ENCODE measurements around the gene GOT2. TPM values are rescaled to one million over a fixed set of nuclear protein-coding genes. Genes with fewer than 3 reads are reported as not detected.

The GOT2 gene
- polyA plus RNA-seq, 2 of the 4 experiments (the other 2 are of a cell fraction), result 134 to 168 TPM

GRCh38 chr16:58723109-58723508, 11.0 kb downstream of the GOT2 start:
- ChIA-PET POLR2A (no interaction called here), CTCF (interaction anchor here (1.6 to 7.5 kb wide), 3 partner anchors 11 to 33 kb away, joined by 4 to 30 read pairs (median 16); partner anchors contain the start of gene GOT2)
- H3K27ac ChIP-seq, result no peak overlapping the region
- DNase-seq (ENCODE audit: low read depth in 1 of 2, low spot score in 1 of 2) (no peak), ATAC-seq (no peak), FAIRE-seq (no peak)
- TF ChIP-seq MAFK (IDR thresholded peaks at IDR 0.05; ENCODE audit: partially characterized antibody), result peak; percentile 47
- no peak for TF ChIP-seq MAZ (IDR thresholded peaks at IDR 0.05; ENCODE audit: borderline replicate concordance, low read depth, low read length)
- TF ChIP-seq HOXA7 (CRISPR knock-in tag; IDR thresholded peaks at IDR 0.05), result no peak
- TF ChIP-seq HEYL (CRISPR knock-in tag; IDR thresholded peaks at IDR 0.05), result no peak
- TF ChIP-seq NPAS2 (CRISPR knock-in tag; IDR thresholded peaks at IDR 0.05; ENCODE audit: borderline replicate concordance), result no peak
- TF ChIP-seq E2F6 (IDR thresholded peaks at IDR 0.05; ENCODE audit: borderline replicate concordance, low read depth), result no peak
- 95% methylated on average over 3 of the region's 3 CpGs for WGBS (ENCODE audit: missing lambda C conversion rate)
- no peak overlapping the region for H3K4me3 ChIP-seq
- H3K4me1 ChIP-seq, result no peaks in the 10 kb centered on the region
- no peaks in the 10 kb centered on the region for H3K9me3 ChIP-seq
- no peak overlapping the region for H3K4me2 ChIP-seq

GRCh38 chr16:58717994-58718393, 16.1 kb downstream of the GOT2 start:
- Histone ChIP-seq H3K27ac (no peak overlapping the region), H3K4me2 (no peak overlapping the region), H3K9me3 (no peaks in the 10 kb centered on the region), H3K4me3 (no peak overlapping the region), H3K4me1 (no peaks in the 10 kb centered on the region)
- no peak for ATAC-seq
- FAIRE-seq, result no peak
- DNase-seq (ENCODE audit: low read depth in 1 of 2, low spot score in 1 of 2), result no peak
- ChIA-PET POLR2A (no interaction called here), CTCF (interaction anchor here (1.2 to 1.5 kb wide), 2 partner anchors 16 to 38 kb away, joined by 3 read pairs; partner anchors contain the start of gene GOT2)
- TF ChIP-seq NFE2L2 (conservative IDR thresholded peaks at IDR 0.05; ENCODE audit: low read length), result no peak
- TF ChIP-seq FOXS1 (CRISPR knock-in tag; IDR thresholded peaks at IDR 0.05), result no peak
- TF ChIP-seq CHD4 (IDR thresholded peaks at IDR 0.05; ENCODE audit: borderline replicate concordance), result no peak
- no peak for TF ChIP-seq CEBPB (IDR thresholded peaks at IDR 0.05)
- TF ChIP-seq JUN (IDR thresholded peaks at IDR 0.05), result no peak
- no peak for TF ChIP-seq TFCP2L1 (CRISPR knock-in tag; IDR thresholded peaks at IDR 0.05)
- no peak for TF ChIP-seq GATA3 (IDR thresholded peaks at IDR 0.05; ENCODE audit: borderline replicate concordance)
- no peak for TF ChIP-seq ESRRA (IDR thresholded peaks at IDR 0.05; ENCODE audit: borderline replicate concordance, low read length)
- no peak for TF ChIP-seq TP53 (CRISPR knock-in tag; IDR thresholded peaks at IDR 0.05)
- TF ChIP-seq EHF (CRISPR knock-in tag; IDR thresholded peaks at IDR 0.05), result no peak
- TF ChIP-seq CBX8 (IDR thresholded peaks at IDR 0.05), result no peak
- no peak for TF ChIP-seq MAX (IDR thresholded peaks at IDR 0.05)
- no peak for TF ChIP-seq ZFP36 (IDR thresholded peaks at IDR 0.05; ENCODE audit: borderline replicate concordance, partially characterized antibody)
- TF ChIP-seq MAZ (IDR thresholded peaks at IDR 0.05; ENCODE audit: borderline replicate concordance, low read depth, low read length), result no peak
- TF ChIP-seq HOXA7 (CRISPR knock-in tag; IDR thresholded peaks at IDR 0.05), result no peak
- TF ChIP-seq POLR2A (IDR thresholded peaks at IDR 0.05; ENCODE audit: low read length), result no peak
- no peak for TF ChIP-seq KDM5A (IDR thresholded peaks at IDR 0.05)
- no peak for TF ChIP-seq REST (IDR thresholded peaks at IDR 0.05)
- no peak for TF ChIP-seq HES2 (IDR thresholded peaks at IDR 0.05)
- no peak for TF ChIP-seq HOXB13 (CRISPR knock-in tag; IDR thresholded peaks at IDR 0.05; ENCODE audit: low read depth)
- WGBS (ENCODE audit: missing lambda C conversion rate), result 93% methylated on average over 13 of the region's 13 CpGs

Measured in A549 (cell line).